GM10266 (cell line): ENCODE data around the gene TBC1D7.

Source experiments
- DNase-seq: peaks from one replicate; pipeline ENCODE4 v3.0.0; 2012; ENCODE audit errors: extremely low spot score
- CTCF ChIP-seq: IDR thresholded peaks from 2 replicates; pipeline ENCODE4 v1.5.1; 2012; ENCODE audit warnings: mild to moderate bottlenecking, low read depth; ENCODE audit not compliant: control insufficient read depth, insufficient read depth; ENCODE audit errors: missing control alignments

The TBC1D7 gene

GRCh38 chr6:13355999-13356785 lies 27.9 kb upstream of the TBC1D7 start:
- no peak for TF ChIP-seq CTCF
- peak; percentile 77 for DNase-seq

- TF ChIP-seq CTCF: no peak
- no peak for DNase-seq
These were observed 27.0 kb upstream of the TBC1D7 start for GRCh38 chr6:13355043-13355945.

GRCh38 chr6:13354331-13355042 lies 26.1 kb upstream of the TBC1D7 start:
- TF ChIP-seq CTCF: no peak
- no peak for DNase-seq

GRCh38 chr6:13352165-13352564 lies 23.8 kb upstream of the TBC1D7 start:
- no peak for DNase-seq
- no peak for TF ChIP-seq CTCF

- no peak for DNase-seq
- no peak for TF ChIP-seq CTCF
These were observed 22.9 kb upstream of the TBC1D7 start for GRCh38 chr6:13351271-13351670.

GRCh38 chr6:13349811-13350506 lies 21.6 kb upstream of the TBC1D7 start:
- TF ChIP-seq CTCF: no peak
- DNase-seq: no peak
